Stimulated activated memory B cell treated with anti-CD40 and anti-IgM and Interleukin-4, amounts not matched to agents 10 μg/mL and 1 μg/mL and 100 μg/mL, for 72 hours (primary cell): ENCODE data around the gene HEXD.
"Not testable (repeated sequence)": the region's sequence is repeated elsewhere in the genome, so short reads cannot be mapped to it uniquely, and the experiment has no call there.

Source experiments
- ATAC-seq: fragments of 150-1000 bp; cut with Tn5 transposase; 2 replicates; pipeline ENCODE4 v1.10.0; 2021
- H3K27ac Mint-ChIP-seq: one replicate; pipeline ENCODE4 v1.8.0; 2022; ENCODE audit warnings: mild to moderate bottlenecking, mixed read lengths
- H3K27me3 Mint-ChIP-seq: one replicate; pipeline ENCODE4 v1.8.0; 2022; ENCODE audit warnings: mixed read lengths
- H3K36me3 Mint-ChIP-seq: one replicate; pipeline ENCODE4 v1.8.0; 2022; ENCODE audit warnings: mixed read lengths
- H3K4me1 Mint-ChIP-seq: one replicate; pipeline ENCODE4 v1.8.0; 2022; ENCODE audit warnings: mixed read lengths
- H3K4me3 Mint-ChIP-seq: one replicate; pipeline ENCODE4 v1.8.0; 2022; ENCODE audit warnings: mild to moderate bottlenecking, moderate library complexity, mixed read lengths
- H3K9me3 Mint-ChIP-seq: one replicate; pipeline ENCODE4 v1.8.0; 2022; ENCODE audit warnings: mixed read lengths

HEXD gene

DNA sequence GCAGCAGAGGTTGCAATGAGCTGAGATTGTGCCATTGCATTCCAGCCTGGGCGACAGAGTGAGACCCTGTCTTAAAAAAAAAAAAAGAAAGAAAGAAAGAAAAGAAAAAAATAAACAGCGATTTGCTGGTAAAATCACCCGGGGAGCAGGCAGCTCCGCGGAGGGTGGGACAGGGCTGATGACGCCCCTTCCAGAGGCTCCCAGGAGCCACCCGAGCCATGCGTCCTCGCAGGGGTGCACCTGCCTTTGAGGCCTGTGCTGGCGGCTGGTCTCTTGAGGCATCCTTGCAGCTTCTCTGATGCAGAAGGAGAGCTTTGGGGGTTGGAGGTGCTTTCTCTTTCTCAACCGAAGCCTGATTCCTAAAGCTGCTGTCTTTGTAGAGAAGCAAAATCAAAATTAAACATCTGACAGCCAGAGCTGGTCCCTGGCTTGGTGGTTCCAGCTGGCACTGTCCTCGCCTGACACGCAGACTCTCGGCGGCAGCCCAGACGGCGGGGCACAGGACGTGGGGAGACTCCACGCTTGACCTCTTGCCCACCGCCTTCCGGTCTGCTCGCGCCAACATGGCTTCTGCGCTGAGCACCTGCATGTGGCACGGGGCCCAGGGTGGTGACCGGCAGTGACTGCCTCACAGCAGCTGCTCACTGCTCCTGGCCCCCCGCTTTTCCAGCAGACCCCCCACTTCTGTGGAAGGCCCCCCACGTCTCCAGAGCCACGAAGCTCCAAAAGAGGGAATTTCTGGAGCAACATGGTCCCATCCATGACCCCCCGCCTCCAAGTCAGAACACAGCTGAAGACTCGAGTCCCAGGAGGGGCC, 40.0 kb upstream of the HEXD start:
- Mint-ChIP-seq H3K27ac (no peak overlapping the region), H3K4me3 (no peak overlapping the region), H3K27me3 (peaks cover 76% of the 10 kb centered on the region), H3K36me3 (no peaks in the 10 kb centered on the region), H3K9me3 (no peaks in the 10 kb centered on the region), H3K4me1 (peaks cover 17% of the 10 kb centered on the region)
- ATAC-seq: no peak

- H3K27me3 Mint-ChIP-seq: peaks cover 76% of the 10 kb centered on the region
- H3K4me1 Mint-ChIP-seq: peaks cover 13% of the 10 kb centered on the region
- no peak for ATAC-seq
- no peaks in the 10 kb centered on the region for H3K36me3 Mint-ChIP-seq
- no peak overlapping the region for H3K27ac Mint-ChIP-seq
- no peaks in the 10 kb centered on the region for H3K9me3 Mint-ChIP-seq
- no peak overlapping the region for H3K4me3 Mint-ChIP-seq
These were observed 39.5 kb upstream of the HEXD start for GRCh38 chr17:82378741-82379021.

- H3K27me3 Mint-ChIP-seq: peaks cover 83% of the 10 kb centered on the region
- no peaks in the 10 kb centered on the region for H3K9me3 Mint-ChIP-seq
- peaks cover 13% of the 10 kb centered on the region for H3K4me1 Mint-ChIP-seq
- H3K4me3 Mint-ChIP-seq: no peak overlapping the region
- no peaks in the 10 kb centered on the region for H3K36me3 Mint-ChIP-seq
- H3K27ac Mint-ChIP-seq: no peak overlapping the region
- no peak for ATAC-seq
These were observed 37.1 kb upstream of the HEXD start for GRCh38 chr17:82380860-82381702.

DNA sequence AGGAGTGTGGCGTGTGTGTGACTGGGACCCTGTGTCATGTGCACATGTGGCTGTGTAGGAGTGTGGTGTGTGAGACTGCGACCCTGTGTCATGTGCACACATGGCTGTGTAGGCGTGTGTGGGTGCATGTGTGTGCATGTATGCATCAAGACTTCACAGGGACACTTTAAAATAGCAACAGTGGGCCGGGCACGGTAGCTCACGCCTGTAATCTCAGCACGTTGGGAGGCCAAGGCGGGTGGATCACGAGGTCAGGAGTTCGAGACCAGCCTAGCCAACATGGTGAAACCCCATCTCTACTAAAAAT, 36.5 kb upstream of the HEXD start:
- H3K9me3 Mint-ChIP-seq, ATAC-seq, H3K4me3 Mint-ChIP-seq, H3K36me3 Mint-ChIP-seq, H3K27ac Mint-ChIP-seq: not testable (repeated sequence)
- H3K27me3 Mint-ChIP-seq: peaks cover 84% of the 10 kb centered on the region
- H3K4me1 Mint-ChIP-seq: peaks cover 13% of the 10 kb centered on the region

- H3K36me3 Mint-ChIP-seq, H3K9me3 Mint-ChIP-seq, H3K4me3 Mint-ChIP-seq, ATAC-seq, H3K27ac Mint-ChIP-seq: not testable (repeated sequence)
- peaks cover 82% of the 10 kb centered on the region for H3K27me3 Mint-ChIP-seq
- H3K4me1 Mint-ChIP-seq: peaks cover 16% of the 10 kb centered on the region
These were observed 35.8 kb upstream of the HEXD start for GRCh38 chr17:82382220-82382932.

GRCh38 chr17:82382933-82383255, 35.3 kb upstream of the HEXD start:
- Mint-ChIP-seq H3K4me1 (peaks cover 21% of the 10 kb centered on the region), H3K9me3 (no peaks in the 10 kb centered on the region), H3K27ac (no peak overlapping the region), H3K4me3 (no peak overlapping the region), H3K27me3 (peaks cover 77% of the 10 kb centered on the region), H3K36me3 (no peaks in the 10 kb centered on the region)
- ATAC-seq: no peak

DNA sequence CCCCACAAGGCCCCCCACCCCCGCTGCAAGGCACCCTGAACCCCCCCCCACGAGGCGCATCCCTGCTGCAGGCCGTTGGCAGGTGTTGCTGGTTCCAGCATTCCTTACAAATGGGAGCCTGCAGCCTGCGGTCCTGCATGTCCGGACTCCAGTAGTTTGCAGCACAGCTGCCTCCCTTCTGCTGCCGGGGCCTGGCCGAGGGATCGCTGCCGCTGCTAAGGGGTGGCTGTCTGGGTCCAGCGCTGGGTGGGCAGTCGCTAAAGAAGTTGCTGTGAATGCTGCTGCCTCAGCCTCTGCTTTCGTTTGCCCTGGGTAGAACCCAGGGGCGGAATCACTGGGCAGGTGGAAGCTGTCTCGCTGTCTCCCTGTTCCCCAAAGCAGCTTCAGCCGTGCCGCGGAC, 34.7 kb upstream of the HEXD start:
- ATAC-seq: no peak
- H3K4me1 Mint-ChIP-seq: peaks cover 24% of the 10 kb centered on the region
- peaks cover 72% of the 10 kb centered on the region for H3K27me3 Mint-ChIP-seq
- H3K4me3 Mint-ChIP-seq: no peak overlapping the region
- H3K36me3 Mint-ChIP-seq: no peaks in the 10 kb centered on the region
- H3K9me3 Mint-ChIP-seq: no peaks in the 10 kb centered on the region
- H3K27ac Mint-ChIP-seq: no peak overlapping the region

DNA sequence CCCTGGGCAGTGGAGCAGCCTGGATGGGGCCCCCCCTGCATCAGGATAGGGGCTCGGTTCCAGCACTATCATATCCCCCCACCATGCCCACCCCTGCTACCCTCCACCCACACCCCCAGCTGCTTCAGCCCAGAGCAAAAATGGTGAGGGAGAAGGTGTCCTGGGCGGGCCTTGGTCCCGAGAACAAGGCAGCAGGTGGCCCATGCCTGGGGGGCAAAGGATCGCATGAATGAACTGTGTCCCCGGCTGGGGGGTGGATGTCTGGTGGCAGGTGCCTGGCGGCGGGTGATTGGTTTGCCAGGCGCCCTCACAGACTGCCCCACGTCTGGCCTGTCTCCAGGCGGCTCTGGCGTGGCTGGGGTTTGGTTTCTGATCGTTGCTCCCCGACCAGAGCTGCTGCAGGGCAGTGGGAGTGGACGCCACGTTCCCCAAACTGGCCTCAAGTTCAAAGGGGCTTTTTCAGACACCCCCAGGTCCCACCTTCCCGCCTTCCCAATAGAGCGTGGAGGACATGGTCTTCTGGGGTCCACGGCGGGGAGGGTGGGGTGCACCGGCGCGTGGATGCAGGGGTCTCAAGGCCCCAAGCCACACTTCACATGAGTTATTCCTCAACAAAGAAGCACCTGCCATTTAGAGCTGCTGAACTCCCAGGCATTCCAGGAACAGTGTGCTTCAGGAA, 34.0 kb upstream of the HEXD start:
- Mint-ChIP-seq H3K27me3 (peaks cover 65% of the 10 kb centered on the region), H3K36me3 (no peaks in the 10 kb centered on the region), H3K4me3 (no peak overlapping the region), H3K27ac (no peak overlapping the region), H3K4me1 (peaks cover 24% of the 10 kb centered on the region), H3K9me3 (no peaks in the 10 kb centered on the region)
- no peak for ATAC-seq

GRCh38 chr17:82384730-82385481, 33.2 kb upstream of the HEXD start:
- no peak for ATAC-seq
- peaks cover 21% of the 10 kb centered on the region for H3K4me1 Mint-ChIP-seq
- H3K9me3 Mint-ChIP-seq: no peaks in the 10 kb centered on the region
- peaks cover 59% of the 10 kb centered on the region for H3K27me3 Mint-ChIP-seq
- no peak overlapping the region for H3K27ac Mint-ChIP-seq
- no peaks in the 10 kb centered on the region for H3K36me3 Mint-ChIP-seq
- no peak overlapping the region for H3K4me3 Mint-ChIP-seq

DNA sequence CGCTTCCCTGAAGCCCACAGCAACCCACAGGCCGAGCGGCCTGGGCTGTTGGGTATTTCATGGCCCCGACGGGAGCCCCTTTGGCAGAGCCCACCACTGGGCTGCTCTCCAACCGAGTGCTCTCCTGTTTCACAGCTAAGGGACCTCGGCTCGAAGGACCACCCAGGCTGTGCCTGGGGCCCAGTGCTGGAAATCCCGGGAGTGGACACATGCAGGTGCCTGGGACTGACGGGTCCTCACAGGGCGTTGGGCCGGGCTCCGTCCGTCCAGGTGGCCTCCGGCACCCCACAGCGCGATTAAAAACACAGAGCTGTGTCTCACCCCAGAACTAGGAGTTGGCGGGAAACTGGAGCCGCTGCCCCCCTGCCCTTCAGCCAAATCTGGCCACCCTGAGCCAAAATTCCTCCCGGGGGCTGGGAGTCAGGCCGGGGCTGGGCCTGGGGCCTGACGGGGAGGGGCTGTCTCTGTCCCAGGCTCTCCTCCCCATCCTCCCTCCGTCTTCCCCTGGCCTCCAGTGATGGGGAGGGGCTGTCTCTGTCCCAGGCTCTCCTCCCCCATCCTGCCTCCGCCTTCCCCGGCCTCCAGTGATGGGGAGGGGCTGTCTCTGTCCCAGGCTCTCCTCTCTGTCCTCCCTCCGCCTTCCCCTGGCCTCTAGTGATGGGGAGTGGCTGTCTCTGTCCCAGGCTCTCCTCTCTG, 32.4 kb upstream of the HEXD start:
- Mint-ChIP-seq H3K4me1 (peaks cover 18% of the 10 kb centered on the region), H3K4me3 (no peak overlapping the region), H3K27me3 (peaks cover 51% of the 10 kb centered on the region), H3K27ac (no peak overlapping the region), H3K9me3 (no peaks in the 10 kb centered on the region), H3K36me3 (no peaks in the 10 kb centered on the region)
- no peak for ATAC-seq

- no peak overlapping the region for H3K4me3 Mint-ChIP-seq
- no peaks in the 10 kb centered on the region for H3K9me3 Mint-ChIP-seq
- H3K27ac Mint-ChIP-seq: no peak overlapping the region
- no peaks in the 10 kb centered on the region for H3K36me3 Mint-ChIP-seq
- peaks cover 44% of the 10 kb centered on the region for H3K27me3 Mint-ChIP-seq
- peaks cover 14% of the 10 kb centered on the region for H3K4me1 Mint-ChIP-seq
- ATAC-seq: no peak
These were observed 31.8 kb upstream of the HEXD start for GRCh38 chr17:82386255-82386831.

DNA sequence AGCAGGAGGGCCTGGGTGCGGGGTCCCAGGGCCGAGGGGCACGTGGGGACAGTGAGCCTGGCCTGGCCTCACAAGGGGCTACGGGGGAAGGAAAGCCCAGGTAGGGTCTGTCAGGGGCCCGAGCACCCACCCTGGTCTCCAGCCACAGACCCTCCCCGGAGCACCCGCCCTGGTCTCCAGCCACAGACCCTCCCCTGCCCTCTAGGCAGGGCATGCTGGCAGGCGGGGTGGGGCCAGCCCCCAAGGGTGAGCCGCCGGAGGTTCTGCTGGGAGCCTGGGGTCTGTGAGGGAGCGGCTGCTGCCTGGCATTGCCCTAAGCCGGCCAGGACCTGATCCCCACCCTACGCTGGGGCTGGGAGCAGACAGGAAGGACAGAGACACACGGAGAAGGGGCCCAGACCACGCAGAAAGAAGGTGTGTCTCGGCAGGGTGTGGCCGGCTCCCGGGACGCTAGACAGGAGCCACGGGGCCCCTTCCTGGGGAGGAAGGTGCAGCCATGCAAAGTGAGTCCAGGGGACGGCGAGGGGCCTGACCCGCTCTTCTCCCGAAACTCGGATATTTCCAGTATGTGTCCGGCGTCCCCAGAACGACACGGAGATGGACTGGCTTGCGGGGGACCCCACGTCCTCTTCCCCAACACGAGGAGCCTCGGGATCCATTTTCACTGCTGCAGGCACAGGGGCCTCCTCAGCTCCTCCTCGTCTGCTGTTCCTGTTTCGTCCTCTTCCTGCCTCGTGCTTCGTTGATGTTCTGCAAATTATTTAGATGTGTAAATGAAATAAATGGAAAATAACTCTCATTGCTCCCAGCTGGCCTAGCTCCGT, 31.1 kb upstream of the HEXD start:
- Mint-ChIP-seq H3K4me3 (no peak overlapping the region), H3K4me1 (peaks cover 11% of the 10 kb centered on the region), H3K36me3 (peaks cover 2% of the 10 kb centered on the region), H3K9me3 (no peaks in the 10 kb centered on the region), H3K27me3 (peaks cover 41% of the 10 kb centered on the region), H3K27ac (no peak overlapping the region)
- ATAC-seq: no peak

GRCh38 chr17:82387705-82388106, 30.4 kb upstream of the HEXD start:
- peaks cover 35% of the 10 kb centered on the region for H3K27me3 Mint-ChIP-seq
- no peak overlapping the region for H3K4me3 Mint-ChIP-seq
- H3K9me3 Mint-ChIP-seq: no peaks in the 10 kb centered on the region
- no peak for ATAC-seq
- no peak overlapping the region for H3K27ac Mint-ChIP-seq
- peaks cover 8% of the 10 kb centered on the region for H3K36me3 Mint-ChIP-seq
- peaks cover 11% of the 10 kb centered on the region for H3K4me1 Mint-ChIP-seq
